Glomerular visceral epithelial cell (primary cell): ENCODE measurements around the gene SPINK5.
"Not testable (repeated sequence)": the region's sequence is repeated elsewhere in the genome, so short reads cannot be mapped to it uniquely, and the experiment has no call there.

ENCODE experiments used
- DNase-seq: peaks from one replicate; pipeline ENCODE4 v3.0.0-alpha.2; 2016; ENCODE audit errors: extremely low spot score

SPINK5 gene

GRCh38 chr5:148063861-148064260 lies at the start of gene SPINK5:
Gene SPINK5 (plus strand): TSS chr5:148063980. CDS start chr5:148064045, 65 bp downstream.
- DNase-seq, result no peak

GRCh38 chr5:148014276-148014675 lies 49.5 kb upstream of the SPINK5 start:
- DNase-seq, result no peak

- DNase-seq, result no peak
Measured at GRCh38 chr5:148020257-148020988, 43.4 kb upstream of the SPINK5 start.

- DNase-seq, result no peak
Measured at GRCh38 chr5:148027505-148027904, 36.3 kb upstream of the SPINK5 start.

- no peak for DNase-seq
Measured at GRCh38 chr5:148029131-148029530, 34.6 kb upstream of the SPINK5 start.

- no peak for DNase-seq
Measured at GRCh38 chr5:148033134-148033533, 30.6 kb upstream of the SPINK5 start.

GRCh38 chr5:148035676-148036075 lies 28.1 kb upstream of the SPINK5 start:
- no peak for DNase-seq

- DNase-seq, result no peak
Measured at GRCh38 chr5:148042881-148043280, 20.9 kb upstream of the SPINK5 start.

GRCh38 chr5:148043705-148044104 lies 20.1 kb upstream of the SPINK5 start:
- no peak for DNase-seq

GRCh38 chr5:148055160-148055559 lies 8.6 kb upstream of the SPINK5 start:
- not testable (repeated sequence) for DNase-seq

- no peak for DNase-seq
Measured at GRCh38 chr5:148060309-148060708, 3.5 kb upstream of the SPINK5 start.

- DNase-seq, result no peak
Measured at GRCh38 chr5:148060881-148061280, 2.9 kb upstream of the SPINK5 start.

GRCh38 chr5:148070621-148071020 lies 6.8 kb downstream of the SPINK5 start:
- no peak for DNase-seq

GRCh38 chr5:148072207-148072606 lies 8.4 kb downstream of the SPINK5 start:
- DNase-seq, result no peak

- no peak for DNase-seq
Measured at GRCh38 chr5:148075529-148075928, 11.7 kb downstream of the SPINK5 start.

GRCh38 chr5:148083203-148083602 lies 19.4 kb downstream of the SPINK5 start:
- no peak for DNase-seq

- no peak for DNase-seq
Measured at GRCh38 chr5:148084269-148084668, 20.5 kb downstream of the SPINK5 start.

GRCh38 chr5:148085310-148085709 lies 21.5 kb downstream of the SPINK5 start:
- DNase-seq, result no peak

GRCh38 chr5:148085977-148086705 lies 22.4 kb downstream of the SPINK5 start:
- DNase-seq, result no peak

- no peak for DNase-seq
Measured at GRCh38 chr5:148090146-148090772, 26.5 kb downstream of the SPINK5 start.

GRCh38 chr5:148090773-148091250 lies 27.0 kb downstream of the SPINK5 start:
- no peak for DNase-seq
